T-helper 2 cell treated with Interferon-gamma antibody and Interleukin-4, amounts not matched to agents 5 μg/mL and 100 μg/mL, for 36 hours (primary cell): Measurements from ENCODE around the gene C11orf71.
A peak's percentile ranks its signal among the peaks of the same experiment; 100 is the strongest.

Source experiments
- DNase-seq: peaks from one replicate; pipeline ENCODE4 v3.0.0; 2021; ENCODE audit warnings: low spot score
- H3K27ac Mint-ChIP-seq: one replicate; pipeline ENCODE4 v1.8.0; 2021; ENCODE audit warnings: mild to moderate bottlenecking, mixed read lengths
- H3K27me3 Mint-ChIP-seq: one replicate; pipeline ENCODE4 v1.8.0; 2021; ENCODE audit warnings: low read depth, mixed read lengths
- H3K36me3 Mint-ChIP-seq: one replicate; pipeline ENCODE4 v1.8.0; 2021; ENCODE audit warnings: low read depth, mixed read lengths
- H3K4me1 Mint-ChIP-seq: one replicate; pipeline ENCODE4 v1.8.0; 2021; ENCODE audit warnings: low read depth, mixed read lengths
- H3K4me3 Mint-ChIP-seq: one replicate; pipeline ENCODE4 v1.8.0; 2022; ENCODE audit warnings: mild to moderate bottlenecking, moderate library complexity, mixed read lengths
- H3K9me3 Mint-ChIP-seq: one replicate; pipeline ENCODE4 v1.8.0; 2021; ENCODE audit warnings: mixed read lengths

Gene C11orf71, protein sequence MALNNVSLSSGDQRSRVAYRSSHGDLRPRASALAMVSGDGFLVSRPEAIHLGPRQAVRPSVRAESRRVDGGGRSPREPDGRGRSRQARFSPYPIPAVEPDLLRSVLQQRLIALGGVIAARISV

DNA sequence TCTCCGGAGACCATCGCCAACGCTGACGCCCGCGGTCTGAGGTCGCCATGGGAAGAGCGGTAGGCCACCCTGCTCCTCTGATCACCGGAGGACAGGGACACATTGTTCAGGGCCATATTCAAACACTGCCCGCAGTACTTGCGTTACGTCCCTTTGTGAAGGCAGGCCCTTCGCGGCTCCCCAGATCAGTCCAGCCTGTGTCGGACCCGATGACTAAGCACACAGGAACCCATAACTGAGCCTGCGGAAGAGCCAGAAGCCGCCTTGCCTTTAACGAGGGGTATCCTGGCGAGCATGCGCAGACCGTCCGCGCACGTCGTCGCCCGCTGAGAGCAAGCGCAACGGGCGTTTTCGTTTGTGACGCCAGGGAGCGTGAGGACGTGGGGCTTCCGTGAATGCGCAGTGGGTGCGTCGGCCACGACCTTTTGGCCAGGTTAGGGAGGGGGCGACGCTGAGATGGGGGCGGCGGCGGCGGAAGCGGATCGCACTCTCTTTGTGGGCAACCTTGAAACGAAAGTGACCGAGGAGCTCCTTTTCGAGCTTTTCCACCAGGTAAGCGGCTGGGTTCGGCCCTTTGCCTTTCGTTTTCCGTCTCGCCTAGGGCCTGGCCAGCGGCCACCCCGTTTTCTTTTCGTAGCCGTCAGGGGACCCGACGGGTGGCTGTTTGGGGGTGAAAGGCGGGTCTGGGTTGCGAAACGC lies at the start of gene C11orf71, which contains the start of gene RBM7:
Gene C11orf71, minus strand, starts transcription at position 296 of the 699 bp plus-strand sequence. Its CDS starts 180 bp downstream, at position 116.
Gene RBM7, plus strand, starts transcription at position 451 of the 699 bp plus-strand sequence. Its CDS starts 6 bp downstream, at position 457.
- peak; percentile 98 for DNase-seq
- Mint-ChIP-seq H3K4me1 (peaks cover 29% of the 10 kb centered on the region), H3K4me3 (peak within 1 kb of the TSS; percentile 90), H3K27ac (peak within 1 kb of the TSS; percentile 97), H3K27me3 (no peaks in the 10 kb centered on the region), H3K36me3 (peaks cover 23% of the 10 kb centered on the region), H3K9me3 (no peaks in the 10 kb centered on the region)

DNA sequence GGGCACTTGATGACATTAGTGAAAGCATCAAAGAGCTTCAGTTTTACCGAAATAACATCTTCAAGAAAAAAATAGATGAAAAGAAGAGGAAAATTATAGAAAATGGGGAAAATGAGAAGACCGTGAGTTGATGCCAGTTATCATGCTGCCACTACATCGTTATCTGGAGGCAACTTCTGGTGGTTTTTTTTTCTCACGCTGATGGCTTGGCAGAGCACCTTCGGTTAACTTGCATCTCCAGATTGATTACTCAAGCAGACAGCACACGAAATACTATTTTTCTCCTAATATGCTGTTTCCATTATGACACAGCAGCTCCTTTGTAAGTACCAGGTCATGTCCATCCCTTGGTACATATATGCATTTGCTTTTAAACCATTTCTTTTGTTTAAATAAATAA lies 49.5 kb upstream of the C11orf71 start:
- Mint-ChIP-seq H3K36me3 (peaks cover 23% of the 10 kb centered on the region), H3K4me1 (peaks cover 2% of the 10 kb centered on the region), H3K27me3 (no peaks in the 10 kb centered on the region), H3K9me3 (no peaks in the 10 kb centered on the region), H3K4me3 (no peak overlapping the region), H3K27ac (no peak overlapping the region)
- DNase-seq, result no peak

DNA sequence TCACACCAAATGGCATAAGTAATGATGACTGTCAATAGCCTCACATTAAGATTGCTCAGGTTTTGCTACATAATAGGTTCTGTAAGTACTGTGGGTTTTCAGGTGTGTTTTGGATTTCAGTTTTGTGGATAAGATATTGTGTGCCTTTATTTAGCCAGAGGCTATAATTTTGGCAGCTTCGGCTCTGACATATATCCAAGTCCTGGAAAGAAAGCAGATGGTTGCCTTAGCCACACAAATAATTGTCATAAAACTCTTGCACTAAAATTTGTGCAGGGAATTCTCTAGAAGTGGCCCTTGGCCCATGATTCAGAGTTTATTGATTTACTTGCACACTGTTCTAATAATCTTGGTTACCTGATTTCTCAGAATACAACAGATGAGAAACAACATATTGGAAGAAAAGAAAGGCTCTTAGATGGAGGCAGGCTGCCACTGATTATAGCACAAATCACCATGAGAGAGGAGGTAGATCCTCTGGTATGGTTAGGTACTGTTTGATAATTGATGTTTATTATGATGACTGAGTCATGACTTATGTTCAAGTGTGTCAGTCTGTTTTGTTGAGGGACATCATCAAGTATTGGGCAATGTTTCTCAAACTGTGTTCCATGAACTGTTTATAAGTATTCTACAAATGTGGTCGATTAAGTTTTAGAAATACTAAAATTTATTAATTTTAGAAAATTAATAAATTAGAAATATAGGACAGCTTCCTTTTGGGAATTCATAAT lies 48.6 kb upstream of the C11orf71 start:
- no peak for DNase-seq
- H3K4me3 Mint-ChIP-seq, result no peak overlapping the region
- peaks cover 6% of the 10 kb centered on the region for H3K4me1 Mint-ChIP-seq
- H3K27ac Mint-ChIP-seq, result no peak overlapping the region
- H3K9me3 Mint-ChIP-seq, result no peaks in the 10 kb centered on the region
- H3K36me3 Mint-ChIP-seq, result peaks cover 32% of the 10 kb centered on the region
- H3K27me3 Mint-ChIP-seq, result no peaks in the 10 kb centered on the region

DNA sequence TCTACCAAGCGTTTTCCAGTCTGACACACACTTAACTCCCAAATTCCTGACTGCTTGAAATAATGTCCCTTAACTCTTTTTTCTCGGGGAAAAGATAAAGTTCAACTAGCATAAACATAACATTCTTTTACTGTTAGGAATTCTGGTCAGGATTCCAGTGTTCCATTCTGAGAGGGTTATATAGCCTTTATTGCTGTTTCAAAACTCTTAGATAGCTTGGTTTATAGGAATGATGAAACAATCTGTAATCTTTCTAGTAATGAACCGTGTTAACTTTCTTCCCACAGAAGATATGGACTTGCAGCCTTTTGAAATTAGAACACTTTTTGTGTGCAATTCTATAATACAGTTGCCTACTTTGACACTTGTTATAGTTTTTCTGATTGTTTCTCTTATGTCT lies 47.6 kb upstream of the C11orf71 start:
- peaks cover 36% of the 10 kb centered on the region for H3K36me3 Mint-ChIP-seq
- DNase-seq, result no peak
- peaks cover 7% of the 10 kb centered on the region for H3K4me1 Mint-ChIP-seq

DNA sequence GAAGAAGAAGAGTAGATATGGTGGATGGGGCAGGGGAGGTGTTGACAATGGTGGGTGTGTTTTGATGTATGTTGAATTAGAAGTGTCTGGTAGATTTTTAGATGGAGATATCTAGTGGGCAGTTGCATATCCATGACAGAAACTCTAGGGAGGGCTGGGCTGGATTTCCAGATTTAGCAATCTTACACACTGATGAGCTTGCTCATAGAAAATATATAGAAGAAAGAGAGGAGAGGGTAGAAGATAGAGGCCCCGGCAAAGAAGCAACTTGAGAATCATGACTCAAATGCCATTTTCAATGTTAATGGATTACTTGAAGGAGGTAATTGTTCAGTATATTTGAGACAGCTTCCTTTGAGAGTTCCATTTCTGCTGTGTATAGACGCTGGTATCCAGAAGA lies 47.1 kb upstream of the C11orf71 start:
- Mint-ChIP-seq H3K9me3 (no peaks in the 10 kb centered on the region), H3K4me1 (peaks cover 7% of the 10 kb centered on the region), H3K4me3 (no peak overlapping the region), H3K27me3 (no peaks in the 10 kb centered on the region), H3K36me3 (peaks cover 36% of the 10 kb centered on the region), H3K27ac (no peak overlapping the region)
- DNase-seq, result no peak

More for the DNA sequence above, 47.6 kb upstream of the C11orf71 start:
- no peaks in the 10 kb centered on the region for H3K27me3 Mint-ChIP-seq
- no peak overlapping the region for H3K4me3 Mint-ChIP-seq
- H3K9me3 Mint-ChIP-seq, result no peaks in the 10 kb centered on the region
- no peak overlapping the region for H3K27ac Mint-ChIP-seq

DNA sequence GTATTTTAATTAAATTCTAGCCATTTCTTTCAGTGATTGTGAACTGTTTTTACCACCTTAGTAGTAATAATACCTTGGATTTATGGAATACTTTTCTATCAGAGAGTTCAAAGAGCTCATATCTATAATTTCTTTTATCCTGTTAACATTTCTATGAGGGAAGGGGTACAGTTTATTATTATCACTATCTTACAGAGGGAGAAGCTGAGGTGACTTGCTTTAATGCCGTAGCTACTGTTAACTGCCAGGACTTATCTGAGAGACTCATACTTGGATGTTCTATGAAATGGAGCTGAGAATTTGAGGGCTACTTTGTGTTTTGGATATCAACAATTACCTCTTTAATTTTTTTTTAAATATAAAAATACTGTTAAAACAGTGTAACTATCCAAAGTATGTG lies 42.2 kb upstream of the C11orf71 start:
- no peaks in the 10 kb centered on the region for H3K9me3 Mint-ChIP-seq
- no peaks in the 10 kb centered on the region for H3K27me3 Mint-ChIP-seq
- H3K36me3 Mint-ChIP-seq, result peaks cover 44% of the 10 kb centered on the region
- peaks cover 34% of the 10 kb centered on the region for H3K4me1 Mint-ChIP-seq
- no peak overlapping the region for H3K27ac Mint-ChIP-seq
- DNase-seq, result no peak
- no peak overlapping the region for H3K4me3 Mint-ChIP-seq

DNA sequence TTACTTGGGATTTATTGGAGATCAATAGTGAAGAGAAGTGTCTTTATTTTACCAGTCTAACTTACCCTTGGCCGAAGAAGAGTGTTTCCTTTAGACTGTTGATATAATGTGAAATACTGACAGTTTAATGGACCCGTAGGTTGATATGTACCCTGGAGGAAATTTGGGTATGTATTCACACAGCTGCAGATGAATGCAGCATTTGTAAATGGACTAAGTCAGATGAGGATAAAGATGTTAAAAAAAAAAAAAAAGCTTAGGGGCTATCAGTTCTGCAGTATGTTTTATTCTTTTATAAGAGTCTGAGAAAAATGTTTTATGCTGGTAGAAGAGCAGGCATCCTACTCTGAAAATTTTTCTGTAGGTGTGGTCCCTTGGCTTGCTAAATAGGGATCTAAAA lies 41.6 kb upstream of the C11orf71 start:
- no peak overlapping the region for H3K27ac Mint-ChIP-seq
- H3K4me3 Mint-ChIP-seq, result no peak overlapping the region
- H3K9me3 Mint-ChIP-seq, result no peaks in the 10 kb centered on the region
- H3K27me3 Mint-ChIP-seq, result no peaks in the 10 kb centered on the region
- peaks cover 34% of the 10 kb centered on the region for H3K4me1 Mint-ChIP-seq
- no peak for DNase-seq
- H3K36me3 Mint-ChIP-seq, result peaks cover 39% of the 10 kb centered on the region

DNA sequence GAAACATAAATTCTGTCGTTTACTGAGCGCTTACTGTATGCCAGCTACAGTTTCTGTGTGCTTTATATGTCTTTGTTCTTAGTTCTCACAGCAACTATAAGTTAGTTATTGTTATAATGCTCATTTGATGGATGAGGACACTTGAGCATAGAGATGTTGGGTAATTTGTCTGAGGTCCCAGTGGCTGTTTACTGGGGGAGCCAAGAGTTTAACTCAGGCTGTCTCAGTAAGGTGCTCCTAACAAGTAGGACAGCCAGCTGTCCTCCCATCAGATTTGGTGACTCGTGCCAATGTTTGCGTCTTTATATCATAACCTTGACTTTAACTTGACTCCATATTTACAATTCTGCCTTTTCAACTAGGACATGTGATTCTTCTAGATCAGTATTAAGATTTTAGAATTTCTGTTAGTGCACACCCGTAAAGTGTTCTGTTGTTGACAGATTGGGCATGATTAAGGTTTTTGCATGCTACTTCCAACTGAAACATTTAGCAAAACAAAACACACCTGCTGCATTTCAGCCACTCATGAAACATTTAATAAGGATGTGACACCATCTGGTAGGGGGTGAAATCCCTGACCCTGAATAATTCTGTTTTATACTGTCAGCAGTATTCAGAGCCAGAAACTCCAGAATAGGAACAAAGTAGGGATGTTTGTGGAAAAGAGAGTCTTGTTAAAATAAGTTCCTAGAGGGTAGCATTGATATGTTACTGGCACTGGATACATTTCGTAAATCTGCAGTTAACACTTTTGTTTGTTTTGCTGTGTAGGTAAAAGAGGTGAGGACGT lies 40.9 kb upstream of the C11orf71 start:
- Mint-ChIP-seq H3K4me3 (peak overlapping the region; percentile 61), H3K27ac (peak overlapping the region; percentile 31), H3K36me3 (peaks cover 34% of the 10 kb centered on the region), H3K4me1 (peaks cover 32% of the 10 kb centered on the region), H3K9me3 (no peaks in the 10 kb centered on the region), H3K27me3 (no peaks in the 10 kb centered on the region)
- no peak for DNase-seq

DNA sequence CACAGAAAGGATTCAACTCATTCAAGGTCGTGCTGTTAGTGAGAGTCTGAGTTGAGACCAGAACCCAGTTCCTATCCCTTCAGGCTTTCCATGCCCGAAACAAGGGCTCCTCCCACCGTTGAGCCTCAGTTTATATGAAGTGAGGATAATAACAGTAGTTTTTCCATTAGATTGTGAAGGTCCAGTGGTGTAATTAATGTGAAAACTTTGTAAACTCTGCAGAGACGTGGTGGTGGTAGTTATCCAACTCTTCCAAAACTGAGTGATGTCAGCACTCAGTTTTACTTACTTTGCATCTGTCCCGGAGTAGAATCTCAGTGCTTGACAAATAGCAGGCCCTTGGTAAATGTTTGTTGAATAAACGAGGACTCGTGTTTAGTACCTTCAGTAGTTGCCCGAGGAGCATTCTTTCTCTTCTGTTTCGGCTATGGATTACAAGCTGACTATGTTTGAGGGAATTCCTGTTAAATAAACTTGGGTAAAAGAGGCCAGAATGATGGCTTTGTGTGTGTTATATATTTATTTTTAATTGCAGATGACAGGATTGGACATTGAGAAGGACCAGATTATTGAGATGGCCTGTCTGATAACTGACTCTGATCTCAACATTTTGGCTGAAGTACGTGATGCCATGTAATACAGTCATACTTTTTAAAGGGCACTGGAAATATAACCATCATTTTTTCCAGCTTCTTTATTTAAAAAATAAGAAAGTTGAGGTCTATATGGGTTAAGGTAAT lies 40.0 kb upstream of the C11orf71 start:
- peaks cover 32% of the 10 kb centered on the region for H3K4me1 Mint-ChIP-seq
- H3K27me3 Mint-ChIP-seq, result no peaks in the 10 kb centered on the region
- peak overlapping the region; percentile 96 for H3K4me3 Mint-ChIP-seq
- no peaks in the 10 kb centered on the region for H3K9me3 Mint-ChIP-seq
- peak overlapping the region; percentile 91 for H3K27ac Mint-ChIP-seq
- DNase-seq, result no peak
- peaks cover 31% of the 10 kb centered on the region for H3K36me3 Mint-ChIP-seq

DNA sequence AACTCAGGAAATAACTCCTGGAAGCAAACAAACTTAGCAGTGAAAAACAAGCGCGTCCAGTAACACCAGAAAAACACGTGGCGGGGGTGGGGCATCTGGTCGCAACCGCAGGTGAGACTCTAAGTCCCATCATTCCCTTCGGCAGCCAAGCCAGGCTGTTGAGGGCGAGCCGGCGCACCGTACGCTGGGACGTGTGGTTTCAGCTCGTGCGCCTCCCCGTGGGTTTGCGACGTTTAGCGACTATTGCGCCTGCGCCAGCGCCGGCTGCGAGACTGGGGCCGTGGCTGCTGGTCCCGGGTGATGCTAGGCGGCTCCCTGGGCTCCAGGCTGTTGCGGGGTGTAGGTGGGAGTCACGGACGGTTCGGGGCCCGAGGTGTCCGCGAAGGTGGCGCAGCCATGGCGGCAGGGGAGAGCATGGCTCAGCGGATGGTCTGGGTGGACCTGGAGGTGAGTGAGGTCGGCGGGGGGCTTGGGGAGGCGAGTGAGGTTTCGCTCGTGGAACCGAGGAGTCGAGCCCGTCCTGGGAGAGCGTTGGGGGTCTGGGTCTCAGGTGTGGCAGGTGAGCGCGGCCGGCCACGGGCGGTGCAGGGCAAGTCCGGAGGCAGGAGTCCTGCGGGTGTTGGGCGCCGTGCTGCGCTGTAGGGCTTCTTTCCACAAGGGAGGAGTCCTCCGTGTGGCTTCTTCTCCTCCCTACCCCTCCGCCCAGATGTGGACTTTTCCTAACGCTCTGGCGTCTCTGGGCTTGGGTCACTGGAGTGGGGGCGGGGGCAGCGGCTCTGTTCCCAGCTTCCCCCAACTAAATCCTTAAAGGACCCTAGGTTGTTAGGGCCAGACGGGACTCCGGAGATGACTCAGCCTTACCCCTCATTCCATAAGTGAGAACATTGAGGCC lies 39.2 kb upstream of the C11orf71 start, which contains the start of gene REXO2:
Gene REXO2, plus strand, starts transcription at position 239 of the 892 bp plus-strand sequence. Its CDS starts 62 bp downstream, at position 301.
- peaks cover 28% of the 10 kb centered on the region for H3K36me3 Mint-ChIP-seq
- H3K4me1 Mint-ChIP-seq, result peaks cover 32% of the 10 kb centered on the region
- no peaks in the 10 kb centered on the region for H3K9me3 Mint-ChIP-seq
- peak within 1 kb of the TSS; percentile 91 for H3K27ac Mint-ChIP-seq
- peak; percentile 93 for DNase-seq
- H3K27me3 Mint-ChIP-seq, result no peaks in the 10 kb centered on the region
- peak within 1 kb of the TSS; percentile 96 for H3K4me3 Mint-ChIP-seq

DNA sequence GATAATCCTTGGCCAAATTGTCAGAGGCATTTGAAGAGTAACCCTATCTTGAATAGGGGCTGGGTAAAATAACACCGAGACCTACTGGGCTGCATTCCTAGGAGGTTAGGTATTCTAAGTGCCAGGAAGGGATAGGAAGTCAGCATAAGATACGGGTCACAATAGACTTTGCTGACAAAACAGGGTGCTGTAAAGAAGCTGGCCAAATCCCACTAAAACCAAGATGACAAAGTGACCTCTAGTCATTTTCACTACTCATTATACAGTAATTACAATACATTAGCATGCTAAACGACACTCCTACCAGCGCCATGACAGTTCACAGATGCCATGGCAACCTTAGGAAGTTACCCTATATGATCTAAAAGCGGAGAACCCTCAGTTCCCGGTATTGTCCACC lies 38.0 kb upstream of the C11orf71 start:
- Mint-ChIP-seq H3K4me1 (peaks cover 27% of the 10 kb centered on the region), H3K4me3 (no peak overlapping the region), H3K9me3 (no peaks in the 10 kb centered on the region), H3K27me3 (no peaks in the 10 kb centered on the region), H3K36me3 (peaks cover 17% of the 10 kb centered on the region), H3K27ac (no peak overlapping the region)
- DNase-seq, result no peak

DNA sequence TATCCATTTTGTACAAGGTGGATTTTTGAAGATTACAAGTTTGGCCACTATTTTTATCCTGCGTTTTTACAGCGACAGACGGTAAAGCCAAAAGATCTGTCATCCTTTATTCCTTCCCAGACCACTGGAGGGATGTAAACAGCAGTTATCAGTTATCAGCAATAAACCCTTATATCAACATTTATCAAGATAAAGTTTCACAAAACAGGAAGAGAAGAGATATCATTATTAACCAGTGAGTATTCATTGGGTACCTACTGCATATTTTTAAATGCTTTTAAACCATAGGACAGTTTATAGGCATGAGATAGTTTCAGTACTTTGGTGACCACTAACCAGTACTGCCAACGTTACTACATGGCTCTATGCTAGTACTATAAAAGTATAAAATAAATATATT lies 33.1 kb upstream of the C11orf71 start:
- Mint-ChIP-seq H3K4me1 (peaks cover 5% of the 10 kb centered on the region), H3K36me3 (no peaks in the 10 kb centered on the region), H3K9me3 (no peaks in the 10 kb centered on the region), H3K4me3 (no peak overlapping the region), H3K27me3 (no peaks in the 10 kb centered on the region), H3K27ac (no peak overlapping the region)
- no peak for DNase-seq
